GM18511 (cell line): Measurements from ENCODE around the gene NELFA.

Source experiments
- ATAC-seq: cut with Tn5 transposase; IDR thresholded peaks from one replicate; pipeline ENCODE4 v1.9.1; 2021; ENCODE audit warnings: mild to moderate bottlenecking, moderate library complexity; ENCODE audit not compliant: unreplicated experiment

The NELFA gene

GRCh38 chr4:2008921-2009650, at the start of gene NELFA:
Gene NELFA (minus strand): TSS chr4:2008974. CDS start chr4:2008959, 15 bp downstream.
- ATAC-seq, result peak; percentile 80

- no peak for ATAC-seq
Observed at GRCh38 chr4:2057382-2058065, 48.8 kb upstream of the NELFA start.

GRCh38 chr4:2054217-2054616, 45.4 kb upstream of the NELFA start:
- no peak for ATAC-seq

- no peak for ATAC-seq
Observed at GRCh38 chr4:2051086-2051485, 42.3 kb upstream of the NELFA start.

- no peak for ATAC-seq
Observed at GRCh38 chr4:2049811-2050210, 41.0 kb upstream of the NELFA start.

GRCh38 chr4:2049381-2049780, 40.6 kb upstream of the NELFA start:
- no peak for ATAC-seq

GRCh38 chr4:2048831-2049230, 40.1 kb upstream of the NELFA start:
- no peak for ATAC-seq

GRCh38 chr4:2047781-2048581, 39.2 kb upstream of the NELFA start:
- ATAC-seq, result no peak

- no peak for ATAC-seq
Observed at GRCh38 chr4:2047031-2047660, 38.4 kb upstream of the NELFA start.

- no peak for ATAC-seq
Observed at GRCh38 chr4:2046031-2046961, 37.5 kb upstream of the NELFA start.

- no peak for ATAC-seq
Observed at GRCh38 chr4:2045518-2045951, 36.8 kb upstream of the NELFA start.

GRCh38 chr4:2044542-2045517, 36.1 kb upstream of the NELFA start:
- ATAC-seq, result no peak

- no peak for ATAC-seq
Observed at GRCh38 chr4:2044119-2044485, 35.3 kb upstream of the NELFA start.

GRCh38 chr4:2043396-2044118, 34.8 kb upstream of the NELFA start:
- no peak for ATAC-seq

- ATAC-seq, result no peak
Observed at GRCh38 chr4:2042947-2043395, 34.2 kb upstream of the NELFA start.

- ATAC-seq, result peak; percentile 46
Observed at GRCh38 chr4:2042204-2042946, 33.6 kb upstream of the NELFA start.
